Measurements from ENCODE around the gene SLC22A1. TPM values are rescaled to one million over a fixed set of nuclear protein-coding genes. Genes with fewer than 3 reads are reported as not detected.
"Not testable (repeated sequence)": the region's sequence is repeated elsewhere in the genome, so short reads cannot be mapped to it uniquely, and the experiment has no call there.

The SLC22A1 gene
- total RNA-seq, 1 experiment from 2014 or later, result 0.07 TPM

DNA sequence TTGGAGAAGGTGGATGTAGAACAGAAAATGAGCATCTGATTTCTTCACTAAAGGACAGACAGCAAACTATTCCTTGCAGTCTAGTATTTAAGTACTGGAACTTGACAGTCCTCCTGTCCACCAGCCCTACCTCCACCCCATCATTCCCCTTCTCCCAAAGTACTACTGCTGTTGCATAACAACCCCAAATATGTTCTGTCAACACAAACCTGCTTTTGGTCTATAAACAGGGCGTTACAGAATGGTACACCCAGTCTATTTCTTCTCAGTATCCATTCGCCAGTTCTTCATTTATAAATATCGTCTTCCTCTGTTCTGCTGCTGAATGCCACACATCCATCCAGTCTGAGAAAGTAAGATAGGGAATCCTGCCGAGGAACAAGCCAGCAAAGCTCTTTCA, 27.7 kb upstream of the SLC22A1 start:
- DNase-seq (ENCODE audit: low spot score), result no peak

DNA sequence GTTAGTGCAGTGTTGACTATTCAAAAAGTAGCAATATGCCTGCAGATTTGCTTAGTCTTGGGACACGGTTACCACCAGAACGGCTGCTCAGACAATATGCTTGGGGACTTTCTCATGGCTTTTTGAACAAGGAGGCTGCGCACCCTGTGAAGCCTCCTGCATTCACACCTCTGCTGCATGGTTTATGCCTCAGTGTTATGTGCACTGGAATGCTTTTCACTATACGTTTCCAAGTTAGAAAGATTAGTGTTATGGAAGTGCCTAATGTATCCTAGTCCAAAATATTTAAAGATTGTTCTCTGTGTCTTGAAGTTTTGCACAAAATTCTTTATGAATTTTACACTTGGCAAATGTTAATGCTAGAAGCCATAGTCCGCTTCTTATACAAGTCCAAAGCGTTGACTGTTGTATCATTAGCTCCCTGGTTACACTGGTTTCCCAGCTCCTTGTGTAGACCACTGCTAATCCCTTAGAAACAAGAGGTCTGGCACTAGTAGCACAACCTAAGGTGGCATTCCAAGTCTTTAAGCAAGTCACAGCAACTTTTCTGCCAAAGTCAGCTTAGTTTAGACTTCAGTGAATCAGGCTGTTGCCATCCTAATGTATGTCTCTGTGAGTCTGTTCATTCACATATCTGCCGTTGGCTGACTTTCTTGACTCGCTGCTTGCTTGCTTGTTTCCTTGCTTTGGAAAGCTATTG, 26.3 kb upstream of the SLC22A1 start:
- DNase-seq (ENCODE audit: low spot score), result no peak

DNA sequence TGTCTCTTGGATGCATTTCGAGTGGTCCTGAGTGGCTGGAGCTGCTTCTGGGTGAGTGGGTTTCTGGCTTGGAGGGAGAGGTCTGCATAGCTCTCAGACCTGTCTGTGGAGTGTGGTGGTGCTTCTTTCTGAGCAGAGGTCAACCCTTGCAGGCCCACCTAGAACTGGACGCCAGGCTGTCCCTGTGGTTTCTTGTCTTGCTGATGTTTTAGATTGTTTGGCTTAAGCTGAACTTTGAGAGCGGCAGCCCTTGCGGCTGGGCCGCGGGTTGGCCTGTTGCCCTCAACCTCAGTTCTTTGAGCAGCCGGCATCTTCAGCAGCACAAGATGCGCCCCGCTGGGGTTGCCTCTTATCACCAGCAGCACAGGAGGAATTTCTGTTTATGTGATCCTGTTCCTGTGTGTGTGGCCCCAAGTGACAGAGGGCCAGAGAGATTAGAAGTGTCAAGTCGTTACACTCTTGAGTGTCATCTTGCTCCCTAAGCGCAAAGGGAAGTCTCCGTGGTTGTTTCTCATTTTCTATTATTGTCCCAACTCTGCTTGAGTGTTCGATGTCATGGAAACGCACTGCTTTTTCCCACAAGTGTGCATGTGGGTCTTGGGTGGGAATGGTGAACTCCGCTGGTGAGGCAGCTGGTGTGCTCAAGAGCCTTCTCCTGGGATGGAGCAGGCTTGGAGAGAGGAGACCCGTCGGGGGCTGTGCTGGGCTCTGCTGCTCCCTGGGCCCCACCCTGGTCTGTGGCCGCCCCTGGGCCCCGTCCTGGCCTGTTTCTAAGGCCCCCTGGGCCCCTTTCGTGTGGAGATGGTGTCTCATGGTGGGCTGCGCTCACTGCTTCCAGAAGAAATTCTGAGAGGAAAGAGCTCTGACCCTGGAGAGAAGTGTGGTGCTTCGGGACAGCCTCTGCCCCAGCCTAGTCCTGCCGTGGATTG, 20.1 kb upstream of the SLC22A1 start:
- no peak for DNase-seq (ENCODE audit: low spot score)

DNA sequence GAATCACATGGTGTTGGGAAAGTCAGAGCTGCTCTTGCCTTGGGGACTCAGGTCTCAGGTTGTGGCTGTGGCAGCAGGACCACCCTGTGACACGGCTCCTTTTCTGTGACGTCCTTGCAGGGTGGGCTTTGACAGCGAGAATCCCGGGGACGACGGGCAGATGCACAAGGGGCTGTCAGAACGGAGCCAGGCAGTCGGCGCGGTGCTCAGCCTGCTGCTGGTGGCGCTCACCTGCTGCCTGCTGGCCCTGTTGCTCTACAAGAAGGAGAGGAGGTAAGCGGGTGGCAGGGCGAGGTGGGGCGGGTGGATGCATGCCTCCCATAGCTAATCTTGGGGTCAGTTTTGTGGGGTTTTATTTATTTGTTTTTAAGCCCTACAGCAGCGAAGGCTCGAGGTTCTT, 19.2 kb upstream of the SLC22A1 start:
- no peak for DNase-seq (ENCODE audit: low spot score)

DNA sequence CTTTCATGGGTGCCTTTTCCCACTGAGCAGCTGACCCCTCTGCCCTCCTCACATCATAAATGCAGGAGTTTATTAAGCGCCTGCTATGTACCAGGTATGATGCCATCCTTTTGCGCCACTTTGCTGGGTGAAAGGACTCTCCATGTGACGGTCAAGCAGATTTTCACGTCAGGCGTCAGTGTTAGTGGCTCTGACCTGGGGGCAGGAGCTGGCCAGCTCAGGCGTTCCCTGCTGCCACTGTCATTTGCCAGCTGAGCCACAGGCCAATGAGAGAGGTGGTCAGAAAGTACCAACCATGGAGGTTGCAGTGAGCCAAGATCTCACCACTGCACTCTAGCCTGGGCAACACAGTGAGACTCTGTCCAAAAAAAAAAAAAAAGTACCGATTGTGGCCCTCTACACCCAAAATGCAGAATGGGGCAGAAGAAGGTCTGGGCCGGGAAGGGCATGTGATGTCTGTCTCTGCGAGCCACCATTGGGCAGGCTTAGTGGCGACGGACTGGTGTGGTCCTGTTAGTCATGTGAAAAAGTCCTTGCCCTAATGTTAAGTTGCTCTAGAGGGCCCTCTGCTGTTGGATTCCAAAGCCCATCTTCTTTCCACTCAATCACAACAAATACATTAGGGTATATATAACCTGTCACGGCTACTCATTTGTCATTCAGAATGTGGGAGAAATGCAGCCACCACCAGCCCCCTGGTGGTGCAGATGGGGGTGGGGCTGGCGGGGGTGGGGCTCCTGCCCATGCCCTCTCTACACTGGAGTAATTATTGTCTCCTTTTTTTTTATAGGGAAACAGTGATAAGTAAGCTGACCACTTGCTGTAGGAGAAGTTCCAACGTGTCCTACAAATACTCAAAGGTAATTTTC, 18.4 kb upstream of the SLC22A1 start:
- peak; percentile 39 for DNase-seq (ENCODE audit: low spot score)

DNA sequence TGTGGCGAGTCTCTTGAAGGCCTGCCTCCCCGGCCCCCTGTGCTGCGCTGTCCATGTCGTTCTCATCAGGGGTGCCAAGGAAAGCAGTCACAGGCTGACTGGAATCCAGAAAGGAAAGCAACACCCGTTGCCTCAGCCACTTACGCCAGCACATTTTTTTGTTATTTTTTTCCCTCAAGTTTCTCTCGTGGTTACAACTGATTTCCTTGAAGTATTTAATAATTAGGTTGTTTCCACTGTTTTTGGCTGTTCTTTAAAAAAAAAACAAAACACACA, 17.9 kb upstream of the SLC22A1 start:
- no peak for DNase-seq (ENCODE audit: low spot score)

DNA sequence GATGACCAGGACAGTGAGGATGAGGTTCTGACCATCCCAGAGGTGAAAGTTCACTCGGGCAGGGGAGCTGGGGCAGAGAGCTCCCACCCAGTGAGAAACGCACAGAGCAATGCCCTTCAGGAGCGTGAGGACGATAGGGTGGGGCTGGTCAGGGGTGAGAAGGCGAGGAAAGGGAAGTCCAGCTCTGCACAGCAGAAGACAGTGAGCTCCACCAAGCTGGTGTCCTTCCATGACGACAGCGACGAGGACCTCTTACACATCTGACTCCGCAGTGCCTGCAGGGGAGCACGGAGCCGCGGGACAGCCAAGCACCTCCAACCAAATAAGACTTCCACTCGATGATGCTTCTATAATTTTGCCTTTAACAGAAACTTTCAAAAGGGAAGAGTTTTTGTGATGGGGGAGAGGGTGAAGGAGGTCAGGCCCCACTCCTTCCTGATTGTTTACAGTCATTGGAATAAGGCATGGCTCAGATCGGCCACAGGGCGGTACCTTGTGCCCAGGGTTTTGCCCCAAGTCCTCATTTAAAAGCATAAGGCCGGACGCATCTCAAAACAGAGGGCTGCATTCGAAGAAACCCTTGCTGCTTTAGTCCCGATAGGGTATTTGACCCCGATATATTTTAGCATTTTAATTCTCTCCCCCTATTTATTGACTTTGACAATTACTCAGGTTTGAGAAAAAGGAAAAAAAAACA, 16.6 kb upstream of the SLC22A1 start:
- DNase-seq (ENCODE audit: low spot score), result no peak

DNA sequence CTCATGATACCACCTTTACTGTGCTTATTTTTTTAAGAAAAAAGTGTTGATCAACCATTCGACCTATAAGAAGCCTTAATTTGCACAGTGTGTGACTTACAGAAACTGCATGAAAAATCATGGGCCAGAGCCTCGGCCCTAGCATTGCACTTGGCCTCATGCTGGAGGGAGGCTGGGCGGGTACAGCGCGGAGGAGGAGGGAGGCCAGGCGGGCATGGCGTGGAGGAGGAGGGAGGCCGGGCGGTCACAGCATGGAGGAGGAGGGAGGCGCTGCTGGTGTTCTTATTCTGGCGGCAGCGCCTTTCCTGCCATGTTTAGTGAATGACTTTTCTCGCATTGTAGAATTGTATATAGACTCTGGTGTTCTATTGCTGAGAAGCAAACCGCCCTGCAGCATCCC, 15.6 kb upstream of the SLC22A1 start:
- DNase-seq (ENCODE audit: low spot score), result no peak

DNA sequence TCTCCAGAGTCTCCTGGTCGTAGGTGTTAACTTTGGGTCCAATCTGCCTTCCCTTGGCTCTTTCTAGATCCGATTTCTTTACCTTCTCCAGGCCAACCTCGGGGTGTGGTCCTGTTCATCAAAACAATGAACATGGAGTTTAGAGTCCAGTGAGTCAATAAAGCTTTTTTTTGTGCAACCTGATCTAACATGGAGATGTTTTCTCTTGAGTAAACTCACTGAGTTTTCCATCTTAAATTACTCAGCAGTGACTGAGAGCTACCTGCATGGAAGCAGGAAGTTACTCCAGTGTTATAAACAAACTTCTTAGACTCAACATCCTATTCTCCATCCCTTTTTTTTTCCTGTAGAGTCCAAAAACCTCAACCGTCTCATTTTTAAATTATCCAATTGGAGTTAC, 14.9 kb upstream of the SLC22A1 start:
- no peak for DNase-seq (ENCODE audit: low spot score)

DNA sequence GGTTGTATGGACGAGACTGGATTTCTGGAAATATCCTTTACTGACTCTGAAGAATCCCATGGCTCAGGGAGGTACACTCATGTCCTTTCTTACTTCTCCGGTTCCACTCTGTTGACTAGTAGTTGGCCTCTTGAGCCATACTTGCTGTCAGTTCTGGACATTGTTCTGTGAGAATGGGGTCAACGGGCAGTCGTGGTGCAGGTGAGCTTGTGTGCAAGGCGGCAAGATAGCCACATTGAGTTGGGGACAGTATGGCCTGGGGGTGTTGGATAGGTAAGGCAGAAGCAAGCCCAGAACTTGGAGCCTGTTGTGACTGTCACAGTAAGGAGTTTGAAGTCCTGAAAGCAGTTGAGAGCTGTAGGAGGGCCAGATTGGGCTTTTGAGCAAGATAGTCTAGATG, 13.5 kb upstream of the SLC22A1 start:
- DNase-seq (ENCODE audit: low spot score), result no peak

DNA sequence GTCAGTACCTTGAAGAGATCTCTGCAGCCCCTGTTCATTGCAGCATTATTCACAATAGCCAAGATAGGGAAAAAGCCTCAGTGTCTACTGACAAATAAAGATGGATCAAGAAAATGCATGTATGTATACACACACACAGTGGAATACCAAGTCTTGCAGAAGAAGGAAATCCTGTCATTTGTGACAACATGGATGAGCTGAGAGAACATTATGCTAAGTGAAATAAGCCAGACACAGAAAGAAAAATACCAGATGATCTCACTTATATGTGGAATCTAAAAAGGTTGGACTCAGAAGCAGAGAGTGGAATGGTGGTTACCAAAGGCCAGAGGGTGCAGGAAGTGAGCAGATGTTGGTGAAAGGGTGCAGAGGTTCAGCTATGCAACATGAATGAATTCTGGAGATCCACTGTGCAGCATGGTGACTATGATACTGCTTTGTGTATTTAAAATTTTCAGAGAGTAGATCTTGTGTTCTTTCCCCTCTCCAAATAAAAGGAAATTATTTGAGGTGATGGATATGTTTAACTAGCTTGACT, 11.0 kb upstream of the SLC22A1 start:
- no peak for DNase-seq (ENCODE audit: low spot score)

DNA sequence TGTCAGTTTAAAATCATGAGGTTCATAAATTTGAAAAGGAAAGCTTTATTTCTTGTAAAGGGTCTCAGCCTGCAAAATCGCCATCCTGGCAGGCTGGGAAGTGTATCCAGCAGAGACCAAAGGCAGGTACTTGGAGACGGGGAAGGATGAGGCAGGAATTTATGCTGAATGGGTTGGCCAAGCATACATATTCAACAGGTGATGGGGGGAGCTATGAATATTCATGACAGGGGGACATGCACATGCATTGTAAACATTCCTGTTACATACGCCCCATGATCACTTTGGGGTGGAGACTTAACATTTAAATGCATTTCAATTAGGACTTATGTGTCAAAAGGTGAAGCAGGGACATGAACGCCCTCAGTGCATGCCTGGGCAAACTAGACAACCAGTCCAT, 9.8 kb upstream of the SLC22A1 start:
- no peak for DNase-seq (ENCODE audit: low spot score)

DNA sequence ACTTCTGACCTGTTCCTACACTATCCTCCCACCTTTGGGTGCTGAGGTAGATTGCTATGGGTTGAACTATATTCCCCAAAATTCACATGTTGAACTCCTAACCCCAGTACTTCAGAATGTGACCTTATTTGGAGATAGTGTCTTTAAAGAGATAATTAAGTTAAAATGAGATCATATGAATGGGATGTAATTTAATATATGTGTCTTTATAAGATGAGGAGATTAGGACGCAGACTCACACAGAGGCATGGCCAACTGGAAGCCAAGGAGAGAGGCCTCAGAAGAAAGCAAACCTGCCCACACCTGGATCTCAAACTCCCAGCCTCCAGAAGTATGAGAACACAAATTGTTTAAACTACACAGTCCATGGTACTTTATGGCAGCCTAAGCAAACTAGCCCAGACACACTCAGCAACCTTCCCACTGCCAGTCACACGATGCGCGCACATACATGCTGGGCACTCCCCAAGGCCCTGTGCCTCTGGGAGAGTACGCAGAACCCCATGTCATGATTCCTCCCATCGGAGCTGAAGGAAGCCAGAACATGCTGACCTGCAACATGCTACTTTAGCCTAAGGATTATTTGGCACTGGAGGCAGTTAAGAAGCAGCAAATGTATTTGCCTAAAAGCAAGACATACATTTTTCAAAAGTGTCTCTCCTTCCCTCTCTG, 8.9 kb upstream of the SLC22A1 start:
- no peak for DNase-seq (ENCODE audit: low spot score)

DNA sequence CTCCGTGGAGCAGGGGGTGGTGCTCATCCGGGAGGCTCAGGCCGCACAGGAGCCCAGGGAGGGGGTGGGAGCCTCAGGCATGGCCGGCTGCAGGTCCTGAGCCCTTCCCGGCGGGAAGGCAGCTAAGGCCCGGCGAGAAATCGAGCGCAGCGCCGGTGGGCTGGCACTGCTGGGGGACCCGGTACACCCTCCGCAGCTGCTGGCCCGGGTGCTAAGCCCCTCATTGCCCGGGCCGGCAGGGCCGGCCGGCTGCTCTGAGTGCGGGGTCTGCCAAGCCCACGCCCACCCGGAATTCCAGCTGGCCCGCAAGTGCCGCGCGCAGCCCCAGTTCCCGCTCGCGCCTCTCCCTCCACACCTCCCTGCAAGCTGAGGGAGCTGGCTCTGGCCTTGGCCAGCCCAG, 7.1 kb upstream of the SLC22A1 start:
- not testable (repeated sequence) for DNase-seq (ENCODE audit: low spot score)

DNA sequence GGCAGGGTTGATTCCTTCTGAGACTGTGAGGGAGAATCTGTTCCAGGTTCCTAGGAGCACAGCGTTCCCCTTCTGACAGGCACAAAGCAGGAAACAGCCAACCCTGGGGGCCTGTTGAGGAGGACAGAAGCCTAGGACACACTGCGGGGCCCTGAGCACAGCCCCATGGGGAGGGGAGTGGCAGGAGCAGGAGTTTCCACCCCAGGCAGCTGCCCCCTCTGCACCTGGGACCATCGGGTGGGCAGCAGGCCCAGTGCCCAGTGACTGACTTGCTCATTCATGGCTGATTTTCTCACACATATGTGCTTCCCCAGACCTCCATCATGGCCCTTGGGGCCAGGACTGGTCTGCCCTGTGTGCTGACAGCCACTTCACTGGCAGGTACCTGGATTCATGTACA, 6.2 kb upstream of the SLC22A1 start:
- DNase-seq (ENCODE audit: low spot score), result no peak

DNA sequence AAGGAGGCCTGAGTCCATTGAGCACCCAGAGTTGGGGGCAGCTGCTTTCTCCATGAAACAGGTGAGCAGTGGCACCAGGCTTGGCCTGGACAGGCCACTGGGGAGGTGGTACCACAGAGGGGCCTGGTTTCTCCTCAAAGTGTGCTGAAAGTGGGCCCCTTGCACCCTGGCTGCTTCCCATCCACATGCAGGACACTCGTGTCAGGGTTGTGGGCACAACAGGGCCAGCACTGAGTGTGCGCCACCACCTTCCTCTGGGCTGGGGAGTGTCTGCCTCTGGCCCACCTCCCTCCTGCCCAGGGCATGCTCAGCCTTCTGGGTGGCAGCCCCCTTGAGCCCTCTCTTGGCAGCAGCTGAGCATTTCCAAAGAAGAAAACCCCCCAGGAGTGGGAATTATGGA, 5.2 kb upstream of the SLC22A1 start:
- DNase-seq (ENCODE audit: low spot score), result no peak

DNA sequence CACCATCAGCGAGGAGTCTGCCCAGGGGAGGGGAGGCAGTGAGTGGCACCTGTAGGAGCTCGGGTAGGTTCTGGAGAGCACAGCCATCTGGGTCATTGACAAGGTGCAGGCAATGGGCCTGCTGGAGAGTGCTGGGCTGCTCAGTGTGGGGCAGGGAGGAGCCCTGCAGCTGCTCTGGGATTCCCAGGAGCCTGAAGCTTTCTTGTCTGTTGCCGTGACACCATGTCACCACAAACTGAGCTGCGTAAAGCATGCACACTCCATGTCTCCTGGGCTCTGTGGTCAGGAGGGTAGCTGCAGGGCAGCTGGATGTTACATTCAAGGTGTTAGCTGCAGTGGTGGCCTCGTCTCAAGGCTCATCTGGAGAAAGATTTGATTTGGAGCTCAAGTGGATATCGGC, 4.5 kb upstream of the SLC22A1 start:
- no peak for DNase-seq (ENCODE audit: low spot score)

DNA sequence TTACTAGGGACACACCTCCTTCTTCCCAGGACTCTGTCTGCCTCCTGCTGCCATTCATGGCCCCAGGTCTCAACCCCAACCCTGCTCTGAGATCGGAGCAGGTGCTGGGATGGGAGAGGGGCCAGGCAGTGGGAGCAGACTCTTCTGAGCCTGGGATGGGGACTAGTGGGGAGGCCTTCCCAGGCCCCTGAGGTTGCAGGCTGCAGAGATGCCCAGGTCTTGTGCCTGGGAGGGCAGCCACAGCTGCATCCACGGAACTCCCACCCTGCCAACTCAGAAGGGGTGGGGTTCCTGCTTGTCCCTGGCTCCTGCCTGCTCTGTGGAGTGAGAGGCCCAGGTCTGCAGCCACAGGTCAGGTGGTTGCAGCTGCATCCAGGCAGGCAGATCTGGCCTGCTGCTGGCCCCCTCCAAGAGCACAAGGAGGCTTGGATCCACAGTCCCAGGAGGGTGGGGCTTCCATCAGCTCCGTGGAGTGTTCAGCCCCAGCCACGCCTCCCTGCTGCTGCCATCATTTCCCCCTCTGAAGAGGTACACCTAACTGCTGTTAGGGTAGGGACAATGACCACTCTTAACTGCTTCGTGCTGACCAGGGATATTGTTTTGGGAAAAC, 2.9 kb upstream of the SLC22A1 start:
- no peak for DNase-seq (ENCODE audit: low spot score)

DNA sequence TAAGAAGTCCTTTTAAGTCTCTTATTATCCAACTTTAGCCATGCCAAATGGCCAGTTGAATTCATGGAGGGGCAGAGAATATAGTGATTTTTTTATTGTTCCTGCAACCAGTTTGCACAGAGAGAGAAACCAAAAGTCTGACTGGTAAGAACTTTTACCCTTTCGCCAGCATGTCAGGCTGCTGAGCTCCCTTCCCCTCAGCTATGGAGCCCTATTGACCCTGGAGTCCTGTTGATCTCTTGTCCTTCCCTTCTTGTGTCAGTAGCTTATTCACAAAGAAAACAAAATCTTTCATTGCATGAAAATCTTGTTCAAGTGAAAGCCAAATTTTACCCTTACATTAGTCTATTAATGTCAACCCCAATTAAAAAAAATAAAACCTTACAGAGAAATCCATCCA, 1.5 kb upstream of the SLC22A1 start:
- no peak for DNase-seq (ENCODE audit: low spot score)

DNA sequence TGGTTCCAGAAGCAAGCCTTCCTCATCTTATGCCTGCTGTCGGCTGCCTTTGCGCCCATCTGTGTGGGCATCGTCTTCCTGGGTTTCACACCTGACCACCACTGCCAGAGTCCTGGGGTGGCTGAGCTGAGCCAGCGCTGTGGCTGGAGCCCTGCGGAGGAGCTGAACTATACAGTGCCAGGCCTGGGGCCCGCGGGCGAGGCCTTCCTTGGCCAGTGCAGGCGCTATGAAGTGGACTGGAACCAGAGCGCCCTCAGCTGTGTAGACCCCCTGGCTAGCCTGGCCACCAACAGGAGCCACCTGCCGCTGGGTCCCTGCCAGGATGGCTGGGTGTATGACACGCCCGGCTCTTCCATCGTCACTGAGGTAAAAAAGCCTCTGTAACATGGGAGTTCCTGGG, 366 bp downstream of the SLC22A1 start:
- no peak for DNase-seq (ENCODE audit: low spot score)

DNA sequence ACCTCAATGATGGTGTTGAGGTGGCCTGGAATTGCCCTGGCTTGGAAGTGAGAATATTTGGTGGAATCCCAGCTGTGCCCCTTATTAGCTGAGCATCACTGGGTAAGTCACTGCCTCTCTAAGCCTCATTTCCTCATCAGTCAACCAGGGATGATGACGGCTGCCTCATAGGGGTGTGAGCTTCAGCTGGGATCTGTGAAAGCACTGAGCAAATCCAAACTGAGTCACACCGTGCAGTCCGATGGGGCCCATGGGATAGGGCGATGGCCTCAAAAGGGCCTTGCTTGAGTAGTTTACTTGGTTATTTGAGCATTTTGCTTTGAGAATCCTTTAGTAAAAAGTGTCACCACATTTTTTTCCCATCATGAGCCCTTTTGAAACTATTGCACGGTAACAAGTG, 1.1 kb downstream of the SLC22A1 start:
- no peak for DNase-seq (ENCODE audit: low spot score)

Data from A172 (cell line).